GM18505 (cell line): Measurements from ENCODE around the gene CEP104.

ENCODE experiments used
- ATAC-seq: cut with Tn5 transposase; IDR thresholded peaks from one replicate; pipeline ENCODE4 v1.9.1; 2021; ENCODE audit not compliant: unreplicated experiment
- POLR2A ChIP-seq: IDR thresholded peaks from 4 replicates; pipeline ENCODE4 v1.6.1; 2011; ENCODE audit warnings: borderline replicate concordance; ENCODE audit not compliant: insufficient read depth, insufficient read length; ENCODE audit errors: extremely low read depth

CEP104 gene

DNA sequence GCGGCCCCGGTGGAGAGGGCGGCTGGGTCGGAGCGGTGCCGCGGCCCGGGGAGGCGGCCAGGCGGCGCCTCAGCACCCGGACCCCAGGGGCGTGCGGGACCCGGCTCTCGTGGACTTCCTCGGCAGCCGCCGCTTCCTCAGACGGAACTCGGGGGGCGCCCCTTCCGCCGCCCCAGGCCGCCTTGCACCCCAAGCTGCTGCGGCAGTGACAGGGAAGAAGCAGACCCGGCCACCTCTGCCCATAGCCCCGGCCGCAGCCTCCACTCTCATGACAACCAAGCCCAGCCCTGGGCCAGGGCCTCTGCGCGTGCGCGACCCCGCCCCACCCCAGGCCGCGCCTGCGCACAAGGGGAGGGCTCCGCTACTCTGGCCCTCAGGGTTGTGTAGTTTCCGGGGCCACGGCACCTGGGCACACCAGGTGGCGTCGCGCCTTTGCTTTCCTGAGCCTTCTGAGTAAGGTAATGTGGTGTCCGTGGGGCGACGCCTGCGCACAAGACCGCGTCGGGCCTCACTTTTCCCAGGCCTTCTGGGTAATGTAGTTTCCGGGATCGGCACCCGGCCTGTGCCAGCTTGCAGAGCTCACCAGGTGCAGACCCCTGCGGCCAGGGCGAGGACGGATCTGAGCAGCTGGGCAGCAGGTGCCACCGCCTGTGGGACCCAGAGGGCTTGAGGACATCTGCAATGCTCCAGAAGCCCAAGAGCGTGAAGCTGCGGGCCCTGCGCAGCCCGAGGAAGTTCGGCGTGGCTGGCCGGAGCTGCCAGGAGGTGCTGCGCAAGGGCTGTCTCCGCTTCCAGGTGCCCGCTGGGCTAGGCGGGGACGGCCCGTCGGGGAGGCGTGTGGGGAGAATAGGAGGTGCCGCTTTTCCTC lies at the start of gene CEP104, which contains the start of gene DFFB:
CEP104 (minus strand) TSS at position 289 of the 868 bp plus-strand sequence. CDS start 4,804 bp downstream, outside the sequence.
DFFB (plus strand) TSS at position 554 of the 868 bp plus-strand sequence; CDS start at position 682, 128 bp downstream.
- TF ChIP-seq POLR2A = peak; percentile 57
- peak; percentile 90 for ATAC-seq

DNA sequence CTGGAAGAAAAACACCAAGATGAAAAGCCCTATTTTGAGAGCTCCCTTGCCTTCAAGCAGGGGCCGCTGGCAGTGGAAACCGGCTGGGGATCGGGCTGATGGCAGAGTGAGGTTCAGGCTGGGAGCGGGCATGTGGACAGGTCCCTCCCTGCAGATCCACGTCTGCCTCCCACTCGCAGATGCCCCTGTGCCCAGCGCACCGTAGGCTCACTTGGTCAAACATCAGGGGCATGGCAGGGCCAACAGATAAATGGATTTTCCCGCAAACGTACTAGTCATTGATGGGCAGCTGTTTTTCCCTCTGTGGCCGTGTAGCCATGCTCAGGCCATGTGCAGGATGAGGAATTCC lies 49.6 kb upstream of the CEP104 start:
- ATAC-seq = no peak
- TF ChIP-seq POLR2A = no peak

DNA sequence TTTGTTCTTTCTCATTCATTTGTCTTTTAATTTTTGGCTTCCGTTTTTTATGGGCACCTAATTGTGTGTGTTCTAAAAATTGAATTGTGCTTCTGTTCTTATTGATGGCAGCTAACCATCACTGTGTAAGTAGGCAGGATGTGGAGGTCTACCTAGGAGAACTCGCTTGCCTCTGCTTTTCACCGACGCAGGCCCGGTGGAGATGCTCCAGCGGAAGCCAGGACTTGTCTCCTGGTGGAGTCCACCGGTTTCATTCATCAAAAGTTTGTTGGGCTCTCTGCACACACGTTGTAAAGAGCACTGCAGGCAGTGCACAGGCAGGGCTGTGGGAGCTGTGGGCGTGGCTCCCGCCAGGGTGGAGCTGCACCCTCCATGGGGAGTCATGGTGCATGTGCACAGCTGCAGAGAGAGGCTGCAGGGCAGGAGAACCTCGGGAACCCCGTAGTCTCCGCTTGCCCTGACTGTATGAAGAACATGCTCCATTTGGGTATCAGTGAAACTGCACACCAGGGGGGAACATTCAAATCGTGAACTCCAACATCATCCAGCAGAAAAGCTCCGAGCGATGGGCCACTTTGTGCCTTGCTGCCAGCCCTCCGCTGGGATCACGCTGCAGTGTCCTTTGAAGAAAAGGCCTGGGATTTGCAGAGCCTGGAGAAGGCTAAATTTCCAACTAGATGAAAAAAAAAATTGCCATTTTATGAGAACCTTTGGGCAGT lies 49.1 kb upstream of the CEP104 start:
- ATAC-seq = no peak
- TF ChIP-seq POLR2A = no peak

DNA sequence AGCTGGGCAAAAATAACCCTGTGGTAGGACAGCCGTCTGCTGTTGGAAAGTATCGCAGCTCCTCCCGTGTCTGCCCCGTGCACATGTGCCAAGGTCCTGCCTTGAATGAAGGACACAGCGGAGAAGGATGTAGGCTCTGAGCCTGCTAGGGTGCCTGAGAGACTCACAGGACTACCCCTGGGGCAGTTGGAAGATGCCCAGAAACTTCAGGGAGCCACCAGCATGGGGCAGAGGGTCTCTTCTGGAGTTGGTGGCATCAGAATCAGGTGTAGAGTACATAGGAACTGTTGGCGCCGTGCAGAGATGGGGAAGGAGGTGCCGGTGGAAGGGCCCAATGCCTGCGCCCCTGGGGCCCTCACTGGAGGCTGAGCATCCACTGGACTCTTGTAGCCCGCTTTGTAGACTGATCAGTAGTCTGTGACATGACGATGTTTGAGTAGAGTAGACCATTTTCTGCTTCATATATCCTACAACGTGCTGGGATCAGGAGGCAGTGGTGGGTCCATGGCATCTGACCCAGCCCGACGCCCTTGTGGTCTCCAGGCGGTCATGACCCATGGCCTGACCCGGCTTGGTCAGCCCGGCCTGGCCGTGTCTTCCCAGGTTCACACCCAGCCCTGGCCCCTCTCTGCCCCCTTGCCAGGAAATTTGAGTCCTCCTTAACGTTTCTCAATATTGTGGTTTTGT lies 48.4 kb upstream of the CEP104 start:
- no peak for ATAC-seq
- no peak for TF ChIP-seq POLR2A

DNA sequence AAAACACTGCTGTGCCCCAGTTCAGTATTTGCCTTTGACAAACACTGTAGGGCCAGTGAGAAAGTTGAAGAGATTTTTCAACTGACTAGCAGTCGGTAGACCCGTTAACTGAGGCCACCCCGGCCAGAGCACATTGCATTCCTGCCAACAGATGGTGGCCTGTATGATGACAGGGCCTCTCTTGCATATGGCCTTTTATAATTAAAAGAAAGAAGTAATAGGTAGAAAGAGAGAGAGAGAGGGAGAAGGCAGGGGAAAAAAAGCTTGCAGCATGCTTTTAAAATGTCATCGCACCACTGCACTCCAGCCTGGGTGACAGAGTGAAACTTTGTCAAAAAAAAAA lies 47.8 kb upstream of the CEP104 start:
- no peak for ATAC-seq

DNA sequence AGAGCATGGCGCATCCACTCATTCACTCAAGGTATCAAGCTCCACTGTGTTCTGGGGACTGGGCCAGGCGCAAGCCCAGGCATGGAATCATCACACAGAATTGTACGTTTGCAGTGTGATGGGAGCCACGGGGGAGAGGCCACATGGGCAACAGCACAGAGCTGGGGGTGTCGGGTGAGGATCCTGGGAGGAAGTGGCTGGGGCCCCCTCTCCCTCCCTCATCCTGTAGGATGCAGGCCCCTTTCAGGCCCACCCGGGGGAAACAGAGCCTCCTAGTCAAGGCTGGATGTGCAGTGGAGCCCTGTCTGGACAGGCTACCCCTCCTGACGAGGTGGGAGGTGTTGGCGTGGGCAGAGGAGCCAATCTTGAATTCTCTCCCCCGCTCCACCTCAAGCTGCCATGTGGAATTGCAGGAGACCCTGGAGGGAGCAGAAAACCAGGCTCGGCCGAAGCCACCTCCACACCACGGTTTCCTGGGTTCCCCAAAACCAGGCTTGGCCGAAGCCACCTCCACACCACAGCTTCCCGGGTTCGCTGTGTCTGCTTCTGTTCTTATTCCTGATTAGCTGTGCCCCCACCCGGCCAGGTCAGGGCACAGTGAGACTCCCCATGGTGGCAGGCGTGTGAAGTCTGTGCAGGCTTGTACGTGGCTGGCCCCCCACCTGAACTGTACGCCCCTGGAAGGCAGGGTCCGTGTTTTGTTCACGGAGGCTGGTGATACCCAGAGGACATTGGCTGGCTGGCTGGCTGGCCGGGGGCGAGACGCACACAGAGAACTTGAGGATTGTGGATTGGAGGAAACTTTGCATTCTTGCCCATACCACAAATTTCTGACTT lies 47.2 kb upstream of the CEP104 start:
- ATAC-seq = no peak
- no peak for TF ChIP-seq POLR2A

More for the DNA sequence above, 47.8 kb upstream of the CEP104 start:
- no peak for TF ChIP-seq POLR2A

DNA sequence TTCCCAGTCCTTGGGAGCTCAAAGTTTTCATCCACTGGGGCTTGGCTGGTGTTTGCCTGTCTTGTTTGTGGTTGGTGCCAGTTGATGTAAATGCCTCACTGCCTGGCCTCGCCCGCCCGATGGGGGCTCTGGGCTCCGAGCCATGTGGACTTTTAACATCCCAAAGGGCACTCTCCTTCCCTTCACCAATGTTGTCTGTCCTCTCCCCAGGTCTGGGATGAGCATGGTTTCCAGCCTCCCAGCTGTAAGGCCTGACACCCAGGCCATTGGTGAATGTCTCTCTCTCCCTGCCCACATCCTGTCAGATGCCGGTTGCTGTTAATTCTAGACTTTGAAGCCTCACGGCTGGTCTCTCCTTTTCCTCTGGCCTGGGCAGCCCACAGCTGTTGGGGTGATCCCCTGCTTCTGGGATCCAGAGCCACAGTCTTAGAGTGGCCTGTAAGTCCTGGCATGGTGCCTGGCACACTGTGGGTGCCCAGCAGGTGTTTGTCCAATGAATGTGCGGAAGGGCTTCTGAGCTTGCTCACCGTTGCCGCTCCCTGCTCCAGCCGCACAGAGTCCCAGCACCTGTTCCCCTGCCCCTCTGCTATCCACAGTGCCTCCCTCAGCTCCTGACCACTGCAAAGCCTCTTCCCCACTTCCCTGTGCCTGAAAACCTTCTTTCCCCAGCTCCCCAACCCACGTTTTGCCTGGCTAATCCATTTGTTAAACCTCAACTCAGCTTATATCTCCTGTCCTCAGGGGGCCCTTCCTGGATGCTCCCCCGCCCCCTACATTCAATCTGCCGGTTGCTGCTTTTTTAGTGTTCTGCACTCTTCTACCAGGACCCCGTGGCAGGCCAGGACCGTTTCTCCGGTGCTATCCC lies 46.4 kb upstream of the CEP104 start:
- no peak for TF ChIP-seq POLR2A
- no peak for ATAC-seq

DNA sequence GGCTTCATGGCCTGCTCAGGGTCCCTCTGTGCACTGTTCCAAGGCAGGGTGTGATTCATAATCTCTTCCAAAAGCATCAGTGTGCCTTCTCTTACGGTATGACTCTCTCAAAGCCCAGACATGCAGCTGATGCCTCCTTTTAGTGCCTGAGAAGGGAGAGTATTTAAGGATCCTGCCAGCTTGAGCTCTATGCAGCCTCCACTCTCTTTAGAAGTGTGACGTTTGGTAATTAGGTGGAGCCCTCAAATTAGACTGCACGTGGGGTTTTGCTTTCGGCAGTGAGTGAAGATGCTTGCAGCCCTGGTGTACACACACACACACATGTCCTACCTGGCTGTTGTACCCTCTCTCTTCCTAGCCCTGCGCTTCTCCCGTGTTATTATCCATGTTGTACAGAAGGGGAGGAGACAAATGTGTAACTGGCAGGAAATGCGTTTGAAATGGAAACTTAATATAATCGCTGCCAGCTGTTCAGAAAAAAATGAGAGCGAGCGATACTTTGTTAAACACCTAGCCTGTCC lies 45.6 kb upstream of the CEP104 start:
- TF ChIP-seq POLR2A = no peak

DNA sequence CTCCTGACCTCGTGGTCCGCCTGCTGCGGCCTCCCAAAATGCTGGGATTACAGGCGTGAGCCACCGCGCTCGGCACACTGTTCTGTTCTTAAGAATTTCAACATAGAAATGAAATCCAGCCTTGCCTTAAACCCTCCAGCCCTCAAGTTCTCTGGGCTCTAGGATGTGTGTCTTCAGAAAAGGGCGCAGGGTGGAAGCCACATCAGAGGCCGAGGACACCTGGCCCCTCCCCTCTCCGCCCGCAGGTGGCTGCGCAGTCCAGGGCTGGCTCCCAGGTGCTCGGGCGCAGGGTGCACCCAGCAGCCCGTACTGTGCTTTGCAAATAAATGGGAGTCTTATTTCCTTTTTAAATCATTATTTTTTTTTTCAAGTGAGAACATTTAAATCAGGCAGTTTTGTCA lies 45.1 kb upstream of the CEP104 start:
- ATAC-seq = no peak
- no peak for TF ChIP-seq POLR2A

More for the DNA sequence above, 45.6 kb upstream of the CEP104 start:
- ATAC-seq = no peak

DNA sequence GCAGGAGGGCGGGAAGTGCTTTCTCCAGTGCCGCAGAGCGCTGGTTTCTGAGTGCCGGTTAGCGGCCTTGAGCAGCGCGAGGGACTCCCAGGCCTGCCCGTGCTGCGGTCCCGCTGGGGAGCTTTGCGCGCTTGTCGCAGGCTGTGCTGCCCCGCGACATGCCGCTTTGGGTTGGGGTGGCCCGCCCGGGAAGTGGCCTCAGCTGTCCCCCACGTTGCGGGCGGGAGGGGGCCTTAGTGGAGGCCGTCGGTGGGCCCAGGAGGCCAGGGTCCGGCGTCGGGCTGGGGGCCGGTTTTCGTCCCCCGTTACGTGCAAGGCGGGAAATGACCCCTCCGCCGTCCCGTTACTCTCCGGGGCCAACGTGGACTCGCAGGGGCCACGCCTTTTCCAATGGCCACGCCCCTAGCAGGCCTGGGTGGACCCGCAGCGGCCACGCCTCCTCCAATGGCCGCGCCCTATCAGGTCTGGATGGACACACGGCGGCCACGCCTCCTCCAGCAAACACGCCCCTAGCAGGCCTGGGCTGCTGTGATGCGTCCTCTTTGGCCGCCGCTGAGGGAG lies 44.0 kb upstream of the CEP104 start:
- peak; percentile 46 for ATAC-seq
- no peak for TF ChIP-seq POLR2A

DNA sequence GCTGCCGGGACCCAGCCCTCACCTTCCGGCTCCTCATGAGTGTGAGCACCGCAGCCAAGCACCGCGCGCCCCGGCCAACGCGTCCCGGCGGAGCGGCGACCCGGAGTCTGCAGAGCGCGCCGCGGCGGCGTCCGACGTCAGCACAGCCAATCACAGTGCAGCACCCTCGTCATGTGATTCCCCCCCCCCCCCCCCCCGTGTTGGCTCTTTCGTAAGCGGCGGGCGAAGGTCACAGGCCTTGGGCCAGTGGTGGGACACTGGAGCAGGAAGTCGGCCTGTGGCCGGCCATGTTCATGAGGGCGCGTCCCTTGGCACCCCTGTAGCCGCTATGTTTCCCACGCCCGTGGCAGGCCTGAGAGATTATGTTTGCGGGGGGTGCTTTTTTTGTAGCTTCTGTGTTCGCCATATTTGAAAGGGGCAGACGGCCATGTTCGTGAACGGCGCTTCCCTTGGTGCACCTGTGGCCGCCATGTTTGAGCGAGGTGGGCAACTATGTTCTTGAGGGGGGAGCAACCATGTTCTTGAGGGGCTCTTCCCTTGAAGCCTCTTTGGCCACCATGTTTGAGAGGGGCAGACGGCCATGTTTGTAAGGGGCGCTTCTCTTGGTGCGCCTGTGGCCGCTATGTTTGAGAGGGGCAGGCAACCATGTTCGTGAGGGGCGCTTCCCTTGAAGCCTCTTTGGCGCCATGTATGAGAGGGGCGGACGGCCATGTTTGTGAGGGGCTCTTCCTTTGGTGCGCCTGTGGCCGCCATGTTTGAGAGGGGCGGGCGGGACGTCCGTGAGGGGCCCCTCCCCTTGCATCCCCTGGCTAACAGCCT lies 43.3 kb upstream of the CEP104 start, which contains the start of gene C1orf174:
C1orf174 (minus strand) TSS at position 123 of the 819 bp plus-strand sequence; CDS start at position 37, 86 bp downstream.
- TF ChIP-seq POLR2A = peak; percentile 65
- ATAC-seq = peak; percentile 59

DNA sequence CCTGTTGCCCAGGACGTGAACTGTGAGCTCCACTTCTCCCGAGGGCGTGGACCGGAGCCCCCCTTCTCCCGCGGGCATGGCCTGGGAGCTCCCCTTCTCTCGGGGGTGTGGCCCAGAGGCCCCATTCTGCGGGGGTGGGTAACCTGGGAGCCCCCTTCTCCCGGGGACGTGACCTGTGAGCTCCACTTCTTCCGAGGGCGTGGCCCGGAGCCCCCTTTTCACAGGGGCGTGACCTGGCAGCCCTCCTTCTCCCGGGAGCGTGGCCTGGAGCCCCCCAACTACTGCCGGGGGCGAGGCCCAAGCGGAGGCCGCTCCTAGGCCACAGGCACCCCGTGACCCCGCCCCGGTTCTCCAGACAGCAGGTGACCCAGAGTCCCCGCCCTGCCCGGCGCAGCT lies 42.7 kb upstream of the CEP104 start:
- peak; percentile 7 for ATAC-seq
- no peak for TF ChIP-seq POLR2A
